Aorta (tissue), 5 donors: Measurements from ENCODE around the gene IP6K3. TPM values are rescaled to one million over a fixed set of nuclear protein-coding genes. Genes with fewer than 3 reads are reported as not detected.

Experiments
- ATAC-seq: fragments of 200-7000 bp; cut with Tn5 transposase; one replicate; pipeline ENCODE4 v1.9.1; 2022; ENCODE audit warnings: moderate library complexity; ENCODE audit not compliant: low FRiP score
- DNase-seq, 2 donors: peaks; one replicate each; pipeline ENCODE4 v3.0.0-alpha.2; 2020
- H3K27ac ChIP-seq, 2 donors: one replicate each; pipeline ENCODE4 v1.5.1; 2013; ENCODE audit warnings: low read length in 2 of 2, mild to moderate bottlenecking in 2 of 2, moderate library complexity in 2 of 2, control low read depth in 1 of 2, inconsistent platforms in 1 of 2, low read depth in 1 of 2
- H3K27me3 ChIP-seq, 2 donors: one replicate each; pipeline ENCODE4 v1.6.1; 2013; ENCODE audit warnings: control low read depth in 1 of 2, low read length in 1 of 2, mild to moderate bottlenecking in 1 of 2, moderate library complexity in 1 of 2; ENCODE audit not compliant: insufficient read depth in 2 of 2, control insufficient read depth in 1 of 2
- H3K36me3 ChIP-seq, 2 donors: one replicate each; pipeline ENCODE4 v1.6.1; 2013; ENCODE audit warnings: control low read depth in 1 of 2, low read length in 1 of 2, mild to moderate bottlenecking in 1 of 2; ENCODE audit not compliant: insufficient read depth in 2 of 2, control insufficient read depth in 1 of 2
- H3K4me1 ChIP-seq, 2 donors: one replicate each; pipeline ENCODE4 v1.6.1; 2013; ENCODE audit warnings: low read length in 2 of 2, control low read depth in 1 of 2, mild to moderate bottlenecking in 1 of 2, moderate library complexity in 1 of 2; ENCODE audit not compliant: insufficient read depth in 2 of 2, control insufficient read depth in 1 of 2
- H3K4me3 ChIP-seq, 2 donors: one replicate each; pipeline ENCODE4 v1.5.1; 2013; ENCODE audit warnings: low read length in 2 of 2, control low read depth in 1 of 2, mild to moderate bottlenecking in 1 of 2
- H3K9me3 ChIP-seq: one replicate; pipeline ENCODE4 v1.6.1; 2013; ENCODE audit warnings: mild to moderate bottlenecking, low read length; ENCODE audit not compliant: control insufficient read depth
- WGBS, 2 donors: extraction: QIAGEN DNeasy Blood & Tissue Kit; methylation state at CpG; one replicate each; pipeline ENCODE4 v1.1.7; 2013; 5-methylcytosine and 5-hydroxymethylcytosine counted together
- intact Hi-C, 2 donors: fragments of 100-400 bp; cut with DNase I; formaldehyde crosslinking; loops; one replicate each; pipeline versions ENCODE4 v1.14.2 to v1.15.0; 2022
- polyA plus RNA-seq, 2 donors: library from polyadenylated mRNA; stranded (reverse); fragments of 200-250 nt; gene quantifications; one replicate each; pipeline ENCODE4 v1.2.3, GENCODE V29; 2013
- total RNA-seq, 2 donors: library from RNA; stranded (reverse); fragmentation: NEBNext Ultra II Directional; extraction: Animal tissue kit (Norgen Biotek cat#: 25700); gene quantifications; one replicate each; pipeline ENCODE4 v1.2.1, GENCODE V29; 2021
- donor health status: healthy with polysubstance abuse.
- donor health status: Bipolar disorder and iron deficiency.
- donor health status: DM: no; HTN: no; CAD: no.
- donor health status: DM: no; HTN: no; CAD: no.
- donor health status: DM: yes; HTN: yes; CAD: no.

Gene IP6K3
- total and polyA plus RNA-seq, 4 donors, result 0.63 to 1.0 TPM; not detected in 2

DNA sequence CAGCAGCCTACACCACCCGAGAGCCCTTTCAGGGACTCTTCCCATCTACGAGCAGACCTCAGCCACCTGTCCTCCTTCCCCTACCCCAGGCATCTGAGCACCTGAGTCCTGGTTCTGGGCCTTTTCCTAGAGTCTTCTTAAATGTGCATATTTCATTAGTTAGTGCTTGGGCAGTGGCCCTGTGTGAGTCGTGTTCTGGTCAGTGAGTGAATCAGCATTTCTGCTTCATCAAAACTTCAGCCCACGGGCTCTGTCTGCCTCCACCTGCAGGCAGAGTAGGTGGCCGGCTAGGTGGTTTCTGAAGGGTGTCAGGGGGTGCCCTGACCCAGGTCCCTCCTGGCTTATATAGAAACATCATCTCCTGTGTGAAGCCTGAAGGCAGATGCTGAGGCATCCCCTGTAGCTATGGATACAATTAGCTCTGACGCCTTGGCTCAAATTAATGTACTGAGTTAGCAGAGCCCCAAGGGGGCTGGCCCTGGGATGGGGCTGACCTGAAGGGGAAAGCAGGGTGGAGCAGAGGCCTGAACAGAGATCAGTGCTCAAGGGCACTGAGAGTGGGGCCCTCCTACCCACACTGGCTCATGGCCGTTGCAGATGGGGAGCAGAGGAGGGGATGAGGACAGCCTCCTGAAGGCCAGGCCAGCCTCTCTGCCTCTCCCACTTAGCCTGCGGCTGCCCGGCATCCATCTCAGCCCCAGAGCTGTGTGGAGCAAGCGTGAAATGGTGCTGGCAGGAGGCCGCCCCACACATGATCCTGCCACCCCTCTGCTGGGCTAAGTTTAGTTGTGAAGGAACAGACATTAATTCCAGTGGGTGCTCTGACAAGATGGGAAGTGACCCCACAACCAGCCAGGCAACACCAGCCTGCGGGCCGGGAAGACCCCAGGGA lies 13.6 kb downstream of the IP6K3 start:
- peak in 1 of 2 donors; percentile 12 for DNase-seq
- intact Hi-C loops, result no loop called here
- no peak for ATAC-seq
- no peak overlapping the region for H3K27ac ChIP-seq
- 87% methylated on average over 13 of the region's 13 CpGs for WGBS, 2 donors
- no peaks in the 10 kb centered on the region for H3K9me3 ChIP-seq
- H3K4me3 ChIP-seq, result no peak overlapping the region
- no peaks in the 10 kb centered on the region for H3K4me1 ChIP-seq
- H3K27me3 ChIP-seq, result no peaks in the 10 kb centered on the region
- H3K36me3 ChIP-seq, result no peaks in the 10 kb centered on the region

DNA sequence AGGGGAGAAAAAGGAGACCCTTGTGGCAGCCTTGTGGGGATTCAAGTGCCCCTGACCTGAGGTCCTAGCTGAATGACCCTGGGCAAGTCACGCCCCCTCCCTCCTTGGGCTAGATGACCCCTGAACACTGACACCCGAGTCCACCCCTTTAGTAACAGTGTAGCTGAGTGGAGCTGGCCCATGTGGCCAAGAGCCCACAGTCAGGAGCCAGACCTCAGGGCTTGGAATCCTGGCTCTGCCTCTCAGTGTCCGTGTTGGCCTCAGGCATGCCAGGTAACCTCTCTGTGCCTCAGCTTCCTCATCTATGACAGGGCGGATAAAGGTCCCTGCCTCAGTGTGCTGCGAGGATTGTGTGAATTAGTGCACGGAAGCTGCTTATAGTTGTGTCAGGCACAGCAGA lies 14.3 kb downstream of the IP6K3 start:
- ATAC-seq (no peak), DNase-seq (no peak)
- Histone ChIP-seq H3K36me3 (no peaks in the 10 kb centered on the region), H3K9me3 (no peaks in the 10 kb centered on the region), H3K4me1 (no peaks in the 10 kb centered on the region), H3K4me3 (no peak overlapping the region), H3K27ac (no peak overlapping the region), H3K27me3 (no peaks in the 10 kb centered on the region)
- WGBS, 2 donors, result 89 to 90% methylated on average over 6 of the region's 6 CpGs
- intact Hi-C loops, result no loop called here

- Histone ChIP-seq H3K27me3 (no peaks in the 10 kb centered on the region), H3K9me3 (no peaks in the 10 kb centered on the region), H3K4me1 (no peaks in the 10 kb centered on the region), H3K27ac (no peak overlapping the region), H3K4me3 (no peak overlapping the region), H3K36me3 (no peaks in the 10 kb centered on the region)
- ATAC-seq (no peak), DNase-seq (no peak)
- 80 to 85% methylated on average over 9 of the region's 9 CpGs for WGBS, 2 donors
- intact Hi-C loops, result no loop called here
These were observed 14.9 kb downstream of the IP6K3 start for GRCh38 chr6:33731751-33732282.

DNA sequence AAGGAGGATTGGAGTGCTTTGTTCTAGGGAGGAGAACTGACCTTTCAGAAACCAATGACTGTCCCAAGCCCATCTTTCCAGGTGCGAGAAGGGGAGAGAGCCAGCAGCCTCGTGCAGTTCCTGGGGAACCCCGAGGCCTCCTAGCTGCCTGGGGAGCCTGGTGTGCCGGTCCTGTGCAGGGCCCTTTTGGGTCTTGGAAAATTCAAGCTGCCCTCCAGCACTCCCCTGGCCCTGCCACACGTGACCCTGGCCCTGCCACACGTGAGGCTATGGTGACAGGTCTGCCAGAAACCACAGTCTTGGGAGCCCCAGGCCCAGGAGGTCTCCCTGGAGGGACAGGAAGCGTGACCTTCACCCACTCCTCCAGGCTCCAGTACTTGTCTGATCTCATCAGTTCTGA lies 15.7 kb downstream of the IP6K3 start:
- Histone ChIP-seq H3K36me3 (no peaks in the 10 kb centered on the region), H3K4me3 (no peak overlapping the region), H3K27me3 (no peaks in the 10 kb centered on the region), H3K27ac (no peak overlapping the region), H3K9me3 (no peaks in the 10 kb centered on the region), H3K4me1 (no peaks in the 10 kb centered on the region)
- ATAC-seq (no peak), DNase-seq (peak in 1 of 2 donors; percentile 23)
- intact Hi-C loops, result no loop called here
- 88 to 92% methylated on average over 7 of the region's 7 CpGs for WGBS, 2 donors

DNA sequence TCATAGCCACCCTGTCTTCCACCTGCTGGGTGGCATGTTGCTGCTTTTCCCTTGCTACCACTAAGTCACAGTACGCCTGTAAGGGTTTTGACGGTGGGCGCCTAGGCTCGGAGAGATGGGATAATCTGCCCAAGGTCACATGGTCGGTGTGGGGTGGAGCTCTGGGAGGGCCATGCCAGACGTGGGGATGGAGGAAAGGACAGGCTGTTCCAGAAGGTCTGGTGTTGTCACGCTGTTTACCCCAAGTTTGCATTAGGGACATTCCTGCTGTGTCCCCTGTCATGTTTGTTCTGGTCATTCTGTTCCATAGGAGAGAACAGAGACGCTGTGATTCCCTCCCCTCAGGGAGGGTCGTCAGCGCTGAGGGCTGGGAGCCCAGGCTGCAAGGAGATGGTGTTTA lies 16.1 kb downstream of the IP6K3 start:
- Histone ChIP-seq H3K4me1 (no peaks in the 10 kb centered on the region), H3K9me3 (no peaks in the 10 kb centered on the region), H3K27ac (no peak overlapping the region), H3K36me3 (no peaks in the 10 kb centered on the region), H3K27me3 (no peaks in the 10 kb centered on the region), H3K4me3 (no peak overlapping the region)
- peak in 1 of 2 donors; percentile 26 for DNase-seq
- intact Hi-C loops, result no loop called here
- ATAC-seq, result no peak
- WGBS, 2 donors, result 79% methylated on average over 10 of the region's 10 CpGs

DNA sequence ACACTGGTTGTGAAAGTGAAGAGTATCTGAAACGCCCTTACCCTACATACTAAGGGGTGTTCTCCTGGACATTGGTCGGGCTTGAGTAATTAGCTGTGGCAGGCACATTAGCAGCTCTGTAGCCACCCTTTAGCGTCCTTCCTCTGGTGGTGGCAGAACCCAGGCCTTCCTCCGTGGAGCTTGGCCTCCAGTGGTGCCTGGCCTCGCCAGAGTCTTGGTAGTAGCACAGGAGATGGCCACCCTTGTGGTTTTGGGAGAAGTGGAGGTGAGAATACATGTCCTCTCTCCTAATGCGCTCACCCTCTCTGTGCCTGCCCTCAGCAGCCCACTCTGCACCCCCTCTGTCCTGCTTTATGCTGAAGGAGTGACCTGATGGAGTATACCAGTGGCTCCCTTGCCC lies 17.6 kb downstream of the IP6K3 start:
- no peak for DNase-seq
- Histone ChIP-seq H3K27me3 (no peaks in the 10 kb centered on the region), H3K9me3 (no peaks in the 10 kb centered on the region), H3K36me3 (no peaks in the 10 kb centered on the region), H3K4me1 (no peaks in the 10 kb centered on the region), H3K27ac (no peak overlapping the region), H3K4me3 (no peak overlapping the region)
- 91 to 92% methylated on average over 6 of the region's 6 CpGs for WGBS, 2 donors
- no peak for ATAC-seq
- intact Hi-C loops, result no loop called here

GRCh38 chr6:33728438-33728837 lies 18.3 kb downstream of the IP6K3 start:
- intact Hi-C loops, result no loop called here
- ATAC-seq (no peak), DNase-seq (no peak)
- no peaks in the 10 kb centered on the region for H3K27me3 ChIP-seq
- no peak overlapping the region for H3K4me3 ChIP-seq
- no peaks in the 10 kb centered on the region for H3K36me3 ChIP-seq
- WGBS, 2 donors, result 88 to 89% methylated on average over 11 of the region's 11 CpGs
- H3K9me3 ChIP-seq, result no peaks in the 10 kb centered on the region
- no peaks in the 10 kb centered on the region for H3K4me1 ChIP-seq
- H3K27ac ChIP-seq, result no peak overlapping the region

DNA sequence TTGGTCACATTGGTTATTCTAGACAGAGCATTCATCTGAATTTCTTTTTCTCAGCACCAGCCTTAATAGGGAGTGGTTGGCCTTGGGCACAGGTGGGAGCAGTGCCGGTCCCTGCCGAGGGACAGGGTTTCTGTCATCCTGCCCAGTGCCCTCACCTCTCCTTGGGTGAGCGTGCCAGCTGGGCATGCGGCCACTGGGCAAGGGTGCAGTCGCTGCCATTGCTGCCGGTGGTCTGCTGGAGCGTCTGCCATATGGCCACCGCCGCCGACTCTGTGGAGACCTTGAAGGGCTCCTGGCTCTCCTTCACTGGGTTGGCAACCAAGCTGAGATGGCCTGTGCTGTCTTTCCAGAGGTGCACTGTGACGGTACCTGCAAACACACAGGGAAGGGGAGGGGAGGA lies 18.8 kb downstream of the IP6K3 start:
- Histone ChIP-seq H3K4me1 (no peaks in the 10 kb centered on the region), H3K4me3 (no peak overlapping the region), H3K36me3 (no peaks in the 10 kb centered on the region), H3K27ac (no peak overlapping the region), H3K9me3 (no peaks in the 10 kb centered on the region), H3K27me3 (no peaks in the 10 kb centered on the region)
- DNase-seq (no peak), ATAC-seq (no peak)
- WGBS, 2 donors, result 72 to 88% methylated on average over 11 of the region's 11 CpGs
- intact Hi-C loops, result no loop called here

- Histone ChIP-seq H3K27me3 (no peaks in the 10 kb centered on the region), H3K9me3 (no peaks in the 10 kb centered on the region), H3K27ac (no peak overlapping the region), H3K4me3 (no peak overlapping the region), H3K4me1 (no peaks in the 10 kb centered on the region), H3K36me3 (no peaks in the 10 kb centered on the region)
- no peak for DNase-seq
- 83 to 87% methylated on average over 7 of the region's 7 CpGs for WGBS, 2 donors
- intact Hi-C loops, result no loop called here
- ATAC-seq, result no peak
These were observed 19.6 kb downstream of the IP6K3 start for GRCh38 chr6:33727126-33727525.
